ENCODE data around the gene RALGAPA1. TPM values are rescaled to one million over a fixed set of nuclear protein-coding genes. Genes with fewer than 3 reads are reported as not detected.

RALGAPA1 gene
- total and polyA plus RNA-seq, 2 of the 13 experiments (the other 11 are each of a cell fraction or from before 2014, with no cell fraction given): 65.0 to 89.2 TPM

DNA sequence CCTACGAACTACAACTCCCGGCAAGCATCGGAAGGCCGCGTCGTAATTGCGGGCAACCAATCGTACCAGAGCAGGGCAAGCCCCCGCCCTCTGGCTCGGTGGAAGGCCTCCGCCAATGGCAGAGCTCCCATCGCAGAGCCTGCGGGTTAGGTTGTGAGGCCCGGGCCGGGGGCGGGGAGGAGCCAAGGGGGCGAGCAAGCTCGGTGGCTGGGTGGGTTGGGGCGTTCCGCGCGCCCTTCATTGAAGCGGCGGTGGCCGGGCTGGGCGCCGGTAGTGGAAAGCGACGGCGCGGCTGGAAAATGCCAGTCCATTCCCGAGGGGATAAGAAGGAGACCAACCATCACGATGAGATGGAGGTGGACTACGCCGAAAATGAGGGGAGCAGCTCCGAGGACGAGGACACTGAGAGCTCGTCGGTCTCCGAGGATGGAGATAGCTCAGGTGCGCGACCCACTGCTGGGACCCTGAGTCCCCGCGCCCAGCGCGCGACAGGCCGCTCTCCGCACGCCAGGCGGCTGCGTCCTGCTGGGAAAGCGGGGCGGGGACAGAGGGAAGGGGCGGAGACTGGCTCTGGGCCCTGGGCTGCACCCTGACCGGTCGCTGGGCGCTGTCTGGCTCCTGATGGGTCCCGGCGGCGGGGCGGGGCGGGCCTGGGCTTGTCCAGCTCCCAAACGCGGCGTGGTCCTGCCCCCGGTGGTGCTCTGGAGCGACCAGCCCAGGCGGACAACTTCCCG is 17.3 kb upstream of the RALGAPA1 start, which contains the start of gene BRMS1L (continued):
- TF ChIP-seq ZNF652 (CRISPR knock-in tag; IDR thresholded peaks at IDR 0.05; ENCODE audit: borderline replicate concordance, low read depth): peak; percentile 55; the same call in 1 of the 2 replicates
- TF ChIP-seq ZNF562 (CRISPR knock-in tag; IDR thresholded peaks at IDR 0.05; ENCODE audit: borderline replicate concordance): no peak; the same call in 1 of the 2 replicates
- peak; percentile 52 for TF ChIP-seq HHEX (CRISPR knock-in tag; IDR thresholded peaks at IDR 0.05)
- peak; percentile 97; the same call in 1 of the 2 replicates for TF ChIP-seq MTERF4 (CRISPR knock-in tag; IDR thresholded peaks at IDR 0.05)
- peak; percentile 84 for TF ChIP-seq MIXL1 (CRISPR knock-in tag; IDR thresholded peaks at IDR 0.05)
- TF ChIP-seq CHD2 (IDR thresholded peaks at IDR 0.05; ENCODE audit: low read depth, low read length): 0 out of 2 replicates have a peak, but pooled peaks have one; percentile 28
- peak; percentile 68; the same call in 1 of the 2 replicates for TF ChIP-seq ZNF281 (CRISPR knock-in tag; IDR thresholded peaks at IDR 0.05; ENCODE audit: borderline replicate concordance)
- peak; percentile 96 for TF ChIP-seq MYNN (CRISPR knock-in tag; IDR thresholded peaks at IDR 0.05; ENCODE audit: low read depth)
- TF ChIP-seq GATA4 (IDR thresholded peaks at IDR 0.05; ENCODE audit: borderline replicate concordance, low read depth): peak; percentile 94
- TF ChIP-seq ZNF607 (CRISPR knock-in tag; IDR thresholded peaks at IDR 0.05; ENCODE audit: borderline replicate concordance): peak; percentile 100
- peak; percentile 89; the same call in 1 of the 2 replicates for TF ChIP-seq MTA3 (CRISPR knock-in tag; IDR thresholded peaks at IDR 0.05)
- peak; percentile 97 for TF ChIP-seq NFYB (CRISPR knock-in tag; IDR thresholded peaks at IDR 0.05)
- TF ChIP-seq ZNF564 (CRISPR knock-in tag; IDR thresholded peaks at IDR 0.05): peak; percentile 97
- TF ChIP-seq ZNF766 (CRISPR knock-in tag; IDR thresholded peaks at IDR 0.05; ENCODE audit: borderline replicate concordance): peak; percentile 98
- peak; percentile 68 for TF ChIP-seq RARA (CRISPR knock-in tag; IDR thresholded peaks at IDR 0.05)
- peak; percentile 98 for TF ChIP-seq ZFYVE20 (CRISPR knock-in tag; IDR thresholded peaks at IDR 0.05; ENCODE audit: borderline replicate concordance, low read depth)
- no peak for TF ChIP-seq NBN (conservative IDR thresholded peaks at IDR 0.05)
- TF ChIP-seq, protein P1, sequence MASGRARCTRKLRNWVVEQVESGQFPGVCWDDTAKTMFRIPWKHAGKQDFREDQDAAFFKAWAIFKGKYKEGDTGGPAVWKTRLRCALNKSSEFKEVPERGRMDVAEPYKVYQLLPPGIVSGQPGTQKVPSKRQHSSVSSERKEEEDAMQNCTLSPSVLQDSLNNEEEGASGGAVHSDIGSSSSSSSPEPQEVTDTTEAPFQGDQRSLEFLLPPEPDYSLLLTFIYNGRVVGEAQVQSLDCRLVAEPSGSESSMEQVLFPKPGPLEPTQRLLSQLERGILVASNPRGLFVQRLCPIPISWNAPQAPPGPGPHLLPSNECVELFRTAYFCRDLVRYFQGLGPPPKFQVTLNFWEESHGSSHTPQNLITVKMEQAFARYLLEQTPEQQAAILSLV (CRISPR knock-in tag; IDR thresholded peaks at IDR 0.05; ENCODE audit: borderline replicate concordance): peak; percentile 100
- TF ChIP-seq PHB2 (IDR thresholded peaks at IDR 0.05; ENCODE audit: partially characterized antibody): no peak
- peak; percentile 97 for TF ChIP-seq ZNF660 (CRISPR knock-in tag; IDR thresholded peaks at IDR 0.05; ENCODE audit: borderline replicate concordance, low read depth)
- TF ChIP-seq PAF1 (CRISPR knock-in tag; IDR thresholded peaks at IDR 0.05): no peak
- TF ChIP-seq ZNF576 (CRISPR knock-in tag; IDR thresholded peaks at IDR 0.05): peak; percentile 98
- no peak for TF ChIP-seq ZNF75D (CRISPR knock-in tag; IDR thresholded peaks at IDR 0.05; ENCODE audit: borderline replicate concordance)
- peak; percentile 95 for TF ChIP-seq ZNF775 (CRISPR knock-in tag; IDR thresholded peaks at IDR 0.05; ENCODE audit: borderline replicate concordance)
- peak; percentile 99 for TF ChIP-seq ZNF251 (CRISPR knock-in tag; IDR thresholded peaks at IDR 0.05)
- peak; percentile 99 for TF ChIP-seq MYC (CRISPR knock-in tag; IDR thresholded peaks at IDR 0.05; ENCODE audit: borderline replicate concordance)
- peak; percentile 58; the same call in 1 of the 2 replicates for TF ChIP-seq NCOR1 (IDR thresholded peaks at IDR 0.05; ENCODE audit: borderline replicate concordance, low read length)
